ENCODE data around the gene SLC37A3. TPM values are rescaled to one million over a fixed set of nuclear protein-coding genes. Genes with fewer than 3 reads are reported as not detected.

The SLC37A3 gene
- total and polyA plus RNA-seq, 9 donors: 30.6 to 74.6 (median 39.4) TPM

- no peak overlapping the region for H3K4me3 ChIP-seq
- intact Hi-C loops (cut with DNase I): no loop called here
- H3K4me1 ChIP-seq (ENCODE audit: insufficient read depth): no peaks in the 10 kb centered on the region
- H3K27ac ChIP-seq: no peak overlapping the region
- no peaks in the 10 kb centered on the region for H3K36me3 ChIP-seq
- no peak for DNase-seq
- TF ChIP-seq EP300 (IDR thresholded peaks at IDR 0.05): no peak
- no peak for TF ChIP-seq POLR2A (IDR thresholded peaks at IDR 0.05)
- TF ChIP-seq CTCF (IDR thresholded peaks at IDR 0.05): no peak
- H3K27me3 ChIP-seq: no peaks in the 10 kb centered on the region
- H3K9me3 ChIP-seq: no peaks in the 10 kb centered on the region
- 91 to 96% (median 95%) methylated on average over 31 of the region's 31 CpGs for WGBS, 3 donors
Observed at GRCh38 chr7:140292438-140292837, 105.9 kb downstream of the SLC37A3 start.

GRCh38 chr7:140289804-140290203, 108.5 kb downstream of the SLC37A3 start:
- TF ChIP-seq POLR2A (IDR thresholded peaks at IDR 0.05) (no peak), EP300 (IDR thresholded peaks at IDR 0.05) (no peak), CTCF (IDR thresholded peaks at IDR 0.05) (no peak)
- intact Hi-C loops (cut with DNase I): no loop called here
- Histone ChIP-seq H3K4me3 (no peak overlapping the region), H3K27me3 (no peaks in the 10 kb centered on the region), H3K27ac (no peak overlapping the region), H3K4me1 (ENCODE audit: insufficient read depth) (no peaks in the 10 kb centered on the region), H3K36me3 (no peaks in the 10 kb centered on the region), H3K9me3 (no peaks in the 10 kb centered on the region)
- WGBS, 3 donors: 83 to 90% (median 87%) methylated on average over 6 of the region's 6 CpGs
- no peak for DNase-seq

GRCh38 chr7:140287988-140288387, 110.3 kb downstream of the SLC37A3 start:
- Histone ChIP-seq H3K4me1 (ENCODE audit: insufficient read depth) (no peaks in the 10 kb centered on the region), H3K4me3 (no peak overlapping the region), H3K36me3 (no peaks in the 10 kb centered on the region), H3K27me3 (no peaks in the 10 kb centered on the region), H3K27ac (no peak overlapping the region), H3K9me3 (no peaks in the 10 kb centered on the region)
- no peak for DNase-seq
- 86 to 94% (median 92%) methylated on average over 3 of the region's 3 CpGs for WGBS, 3 donors
- intact Hi-C loops (cut with DNase I): no loop called here
- TF ChIP-seq EP300 (IDR thresholded peaks at IDR 0.05): no peak
- no peak for TF ChIP-seq CTCF (IDR thresholded peaks at IDR 0.05)

- no peaks in the 10 kb centered on the region for H3K9me3 ChIP-seq
- DNase-seq: no peak
- TF ChIP-seq EP300 (IDR thresholded peaks at IDR 0.05) (no peak), CTCF (IDR thresholded peaks at IDR 0.05) (no peak), POLR2A (IDR thresholded peaks at IDR 0.05) (no peak)
- H3K4me1 ChIP-seq (ENCODE audit: insufficient read depth): no peaks in the 10 kb centered on the region
- no peak overlapping the region for H3K4me3 ChIP-seq
- no peaks in the 10 kb centered on the region for H3K36me3 ChIP-seq
- WGBS, 3 donors: 76 to 78% (median 76%) methylated on average over 6 of the region's 6 CpGs
- no peak overlapping the region for H3K27ac ChIP-seq
- intact Hi-C loops (cut with DNase I): no loop called here
- H3K27me3 ChIP-seq: no peaks in the 10 kb centered on the region
Observed at GRCh38 chr7:140285938-140286337, 112.4 kb downstream of the SLC37A3 start.

GRCh38 chr7:140284062-140284461, 114.3 kb downstream of the SLC37A3 start:
- H3K9me3 ChIP-seq: no peaks in the 10 kb centered on the region
- no peak for TF ChIP-seq POLR2A (IDR thresholded peaks at IDR 0.05)
- TF ChIP-seq EP300 (IDR thresholded peaks at IDR 0.05): no peak
- no peak for TF ChIP-seq CTCF (IDR thresholded peaks at IDR 0.05)
- 96 to 100% (median 98%) methylated on average over 1 of the region's 1 CpG for WGBS, 3 donors
- no peaks in the 10 kb centered on the region for H3K27me3 ChIP-seq
- intact Hi-C loops (cut with DNase I): no loop called here
- DNase-seq: no peak
- no peak overlapping the region for H3K4me3 ChIP-seq
- no peak overlapping the region for H3K27ac ChIP-seq
- H3K4me1 ChIP-seq (ENCODE audit: insufficient read depth): no peaks in the 10 kb centered on the region
- H3K36me3 ChIP-seq: no peaks in the 10 kb centered on the region

All from ovary (tissue), 9 donors.